CD14-positive monocyte (primary cell): ENCODE measurements around the gene IFI35. TPM values are rescaled to one million over a fixed set of nuclear protein-coding genes. Genes with fewer than 3 reads are reported as not detected.
A peak's percentile ranks its signal among the peaks of the same experiment; 100 is the strongest.

Experiments used
- DNase-seq, 3 donors: peaks; one replicate each; pipeline ENCODE4 v3.0.0-alpha.2; 2011 to 2022
- H2AFZ ChIP-seq: 2 replicates; pipeline ENCODE4 v1.6.0; 2012; ENCODE audit warnings: mild to moderate bottlenecking, low read depth, low read length, inconsistent platforms; ENCODE audit not compliant: insufficient read depth, poor library complexity, severe bottlenecking
- H3K27ac ChIP-seq, 2 donors: 1 replicate in 1 of 2; 2 replicates in 1 of 2; pipeline ENCODE4 v1.5.1; 2012 to 2013; ENCODE audit warnings: low read length in 2 of 2, control low read depth in 1 of 2, inconsistent platforms in 1 of 2, low read depth in 1 of 2, mild to moderate bottlenecking in 1 of 2
- H3K27me3 ChIP-seq, 2 donors: one replicate each; pipeline versions ENCODE4 v1.6.0 to v1.6.1; 2011 to 2013; ENCODE audit warnings: low read length in 2 of 2; ENCODE audit not compliant: control insufficient read depth in 2 of 2, insufficient read depth in 2 of 2
- H3K36me3 ChIP-seq, 2 donors: replicated peaks in 1 of 2; 1 replicate in 1 of 2; 2 replicates in 1 of 2; pipeline versions ENCODE4 v1.5.1 to v1.6.1; 2012 to 2013; ENCODE audit warnings: low read length in 2 of 2, control low read depth in 1 of 2, inconsistent platforms in 1 of 2, mild to moderate bottlenecking in 1 of 2; ENCODE audit not compliant: insufficient read depth in 2 of 2, control insufficient read depth in 1 of 2
- H3K4me1 ChIP-seq, 2 donors: 1 replicate in 1 of 2; 2 replicates in 1 of 2; pipeline versions ENCODE4 v1.5.1 to v1.6.1; 2012 to 2013; ENCODE audit warnings: low read length in 2 of 2, control low read depth in 1 of 2, inconsistent platforms in 1 of 2, mild to moderate bottlenecking in 1 of 2, moderate library complexity in 1 of 2; ENCODE audit not compliant: insufficient read depth in 2 of 2, control insufficient read depth in 1 of 2
- H3K4me2 ChIP-seq: replicated peaks from 2 replicates; pipeline ENCODE3; 2012; ENCODE audit warnings: low read length, moderate library complexity, mild to moderate bottlenecking; ENCODE audit not compliant: poor library complexity, severe bottlenecking; ENCODE audit errors: extremely low read depth
- H3K4me3 ChIP-seq, 3 experiments: fragments of 200-600 bp in 1 of 3; sonication (generic) in 1 of 3; replicated peaks in 1 of 3; 1 replicate in 2 of 3; 2 replicates in 1 of 3; pipeline ENCODE4 v1.5.1; 2011 to 2013; ENCODE audit warnings: low read length in 3 of 3, mild to moderate bottlenecking in 3 of 3, control low read depth in 2 of 3, low read depth in 2 of 3, inconsistent platforms in 1 of 3, moderate library complexity in 1 of 3
- H3K79me2 ChIP-seq: 2 replicates; pipeline ENCODE4 v1.6.0; 2012; ENCODE audit warnings: mild to moderate bottlenecking, control low read depth, inconsistent platforms, low read length, moderate library complexity; ENCODE audit not compliant: insufficient read depth
- H3K9ac ChIP-seq: 2 replicates; pipeline ENCODE4 v1.6.0; 2017; ENCODE audit warnings: low read length, mild to moderate bottlenecking; ENCODE audit not compliant: insufficient read depth, poor library complexity, severe bottlenecking
- H3K9me3 ChIP-seq, 2 donors: replicated peaks in 1 of 2; 1 replicate in 1 of 2; 2 replicates in 1 of 2; pipeline versions ENCODE4 v1.5.1 to v1.6.1; 2012 to 2013; ENCODE audit warnings: low read length in 2 of 2, control low read depth in 1 of 2; ENCODE audit not compliant: control insufficient read depth in 1 of 2, insufficient read depth in 1 of 2
- H4K20me1 ChIP-seq: 2 replicates; pipeline ENCODE4 v1.6.0; 2012; ENCODE audit warnings: mild to moderate bottlenecking, low read length, control low read depth, moderate library complexity; ENCODE audit not compliant: insufficient read depth
- H3K27ac Mint-ChIP-seq, 7 donors: one replicate each; pipeline ENCODE4 v1.8.0; 2020; ENCODE audit warnings: mild to moderate bottlenecking in 7 of 7, mixed read lengths in 7 of 7, moderate library complexity in 6 of 7, inconsistent platforms in 2 of 7
- H3K27me3 Mint-ChIP-seq, 3 donors: one replicate each; pipeline ENCODE4 v1.8.0; 2021 to 2022; ENCODE audit warnings: low read depth in 3 of 3, mild to moderate bottlenecking in 3 of 3, mixed read lengths in 3 of 3, moderate library complexity in 3 of 3, inconsistent platforms in 1 of 3
- H3K36me3 Mint-ChIP-seq, 2 donors: one replicate each; pipeline ENCODE4 v1.8.0; 2020; ENCODE audit warnings: mixed read lengths in 2 of 2, inconsistent platforms in 1 of 2, mild to moderate bottlenecking in 1 of 2
- H3K4me1 Mint-ChIP-seq: one replicate; pipeline ENCODE4 v1.8.0; 2020; ENCODE audit warnings: mild to moderate bottlenecking, mixed read lengths
- H3K4me3 Mint-ChIP-seq, 2 donors: one replicate each; pipeline ENCODE4 v1.8.0; 2020; ENCODE audit warnings: mild to moderate bottlenecking in 2 of 2, mixed read lengths in 2 of 2, moderate library complexity in 1 of 2
- H3K9me3 Mint-ChIP-seq, 7 donors: one replicate each; pipeline ENCODE4 v1.8.0; 2020 to 2022; ENCODE audit warnings: mixed read lengths in 7 of 7, mild to moderate bottlenecking in 6 of 7, moderate library complexity in 6 of 7, inconsistent platforms in 2 of 7
- CTCF ChIP-seq: fragments of 200-600 bp; IDR thresholded peaks from one replicate; pipeline ENCODE4 v1.8.0; 2022; ENCODE audit warnings: antibody characterized with exemption, mild to moderate bottlenecking
- WGBS: methylation state at CpG from one replicate; pipeline ENCODE4 v1.1.5; 2013; ENCODE audit warnings: missing lambda C conversion rate; ENCODE audit not compliant: insufficient coverage; 5-methylcytosine and 5-hydroxymethylcytosine counted together
- intact Hi-C, 2 donors: fragments of 100-400 bp; cut with micrococcal nuclease; formaldehyde crosslinking; loops; one replicate each; pipeline versions ENCODE4 v1.15.0 to v1.15.1; 2023
- polyA plus RNA-seq, 3 donors: library from polyadenylated mRNA; depleted of rRNA in 1 of 3; unstranded in 2 of 3; stranded (reverse) in 1 of 3; fragments of 300-500 nt in 2 of 3; fragments of >200 nt in 1 of 3; fragmentation: Illumina TruSeq in 2 of 3; gene quantifications; 1 replicate in 2 of 3; 2 replicates in 1 of 3; pipeline ENCODE4 v1.2.3, GENCODE V29; 2012 to 2021

IFI35 gene
- polyA plus RNA-seq, 3 donors = 76.9 to 152 (median 106) TPM

DNA sequence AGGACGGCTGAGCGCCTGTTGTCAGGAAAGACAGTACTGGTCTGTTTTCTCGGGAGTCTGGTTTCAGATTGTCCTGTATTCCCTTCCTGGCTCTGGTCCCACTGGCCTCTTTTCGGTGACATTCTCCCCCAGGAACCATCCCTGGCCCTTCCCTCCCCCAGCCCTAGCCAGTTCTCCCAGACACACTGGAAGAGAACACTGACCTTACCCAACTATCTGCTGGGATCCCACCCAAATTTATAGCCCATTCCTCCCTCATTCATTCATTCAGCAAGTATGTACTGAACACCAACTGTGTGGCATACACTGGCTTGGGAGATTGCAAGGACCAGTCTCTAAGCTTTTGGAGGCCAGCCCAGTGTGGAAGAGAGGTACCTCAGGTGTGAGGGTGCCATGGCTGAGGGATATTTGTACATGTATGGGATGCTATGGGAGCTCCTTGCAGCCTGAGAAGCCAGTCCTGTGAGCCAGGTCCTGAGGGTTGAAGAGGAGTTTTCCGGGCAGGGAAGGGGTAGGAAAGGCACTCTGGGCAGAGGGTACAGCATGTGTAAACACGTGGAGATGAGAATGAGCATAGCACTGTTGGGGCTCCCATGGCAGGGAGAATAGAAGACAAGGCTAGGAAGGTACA, 23.7 kb downstream of the IFI35 start:
- H3K27ac Mint-ChIP-seq = peak overlapping the region in 4 of 7 donors; percentile 7 to 72 (median 31)
- intact Hi-C loops = no loop called here

DNA sequence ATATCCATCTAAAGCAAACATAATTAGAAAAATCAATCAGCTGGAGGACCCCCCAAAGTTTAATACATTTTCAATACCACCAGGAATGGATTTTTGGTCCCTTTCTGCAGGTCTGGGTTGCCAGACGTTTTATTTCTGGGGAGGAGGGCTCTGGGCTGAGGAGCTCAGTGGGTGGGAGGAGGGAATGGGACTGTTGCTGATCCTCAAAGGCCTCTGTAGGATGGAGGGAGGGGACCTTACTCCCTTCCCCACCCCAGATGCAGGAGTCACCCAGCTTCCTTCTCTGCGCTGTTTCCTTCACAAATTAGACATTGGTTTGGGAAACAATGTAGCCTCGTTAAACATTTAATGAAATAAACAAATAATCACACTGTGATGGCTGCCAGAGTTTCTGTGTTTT, 25.1 kb downstream of the IFI35 start:
- H2AFZ ChIP-seq = no peak overlapping the region
- H3K4me1 Mint-ChIP-seq = peaks cover 14% of the 10 kb centered on the region
- no peaks in the 10 kb centered on the region for H3K36me3 Mint-ChIP-seq
- peaks cover 0 to 10% of the 10 kb centered on the region in 2 donors for H3K4me1 ChIP-seq
- H3K27me3 Mint-ChIP-seq = peaks cover 0 to 5% (median 2%) of the 10 kb centered on the region in 3 donors
- no peaks in the 10 kb centered on the region for H4K20me1 ChIP-seq
- H3K27me3 ChIP-seq = no peaks in the 10 kb centered on the region
- H3K27ac Mint-ChIP-seq = peak overlapping the region in 1 of 7 donors; percentile 41
- TF ChIP-seq CTCF = no peak
- no peak overlapping the region for H3K4me2 ChIP-seq
- no peak overlapping the region for H3K9ac ChIP-seq
- no peak overlapping the region for H3K4me3 Mint-ChIP-seq
- H3K9me3 ChIP-seq = no peaks in the 10 kb centered on the region
- H3K27ac ChIP-seq = no peak overlapping the region
- no peak overlapping the region for H3K4me3 ChIP-seq
- no CpG with 5 or more reads among the region's 3 CpGs for WGBS
- no peak for DNase-seq
- no peaks in the 10 kb centered on the region for H3K9me3 Mint-ChIP-seq
- intact Hi-C loops = no loop called here
- no peaks in the 10 kb centered on the region for H3K36me3 ChIP-seq
- no peaks in the 10 kb centered on the region for H3K79me2 ChIP-seq

More for the DNA sequence above, 23.7 kb downstream of the IFI35 start:
- Mint-ChIP-seq H3K4me3 (no peak overlapping the region), H3K27me3 (peaks cover 3 to 15% (median 8%) of the 10 kb centered on the region in 3 donors), H3K9me3 (peaks cover 0 to 2% (median 0%) of the 10 kb centered on the region in 7 donors), H3K36me3 (peaks cover 0 to 3% of the 10 kb centered on the region in 2 donors), H3K4me1 (peaks cover 17% of the 10 kb centered on the region)
- Histone ChIP-seq H4K20me1 (no peaks in the 10 kb centered on the region), H3K9me3 (no peaks in the 10 kb centered on the region), H3K4me2 (no peak overlapping the region), H3K36me3 (no peaks in the 10 kb centered on the region), H3K79me2 (no peaks in the 10 kb centered on the region), H3K9ac (no peak overlapping the region), H3K4me1 (peaks cover 0 to 10% of the 10 kb centered on the region in 2 donors), H2AFZ (no peak overlapping the region), H3K27me3 (peaks cover 0 to 9% of the 10 kb centered on the region in 2 donors), H3K4me3 (no peak overlapping the region), H3K27ac (no peak overlapping the region)
- TF ChIP-seq CTCF = no peak
- no peak for DNase-seq
- 92% methylated on average over 4 of the region's 6 CpGs for WGBS
